GM23338 (cell line): ENCODE results near the gene UPK2.

Experiments used
- CTCF ChIP-seq, 2 experiments: fragments of 200-600 bp in 1 of 2; sonication (generic) in 1 of 2; conservative IDR thresholded peaks; 2 replicates each; pipeline versions ENCODE4 v1.5.1 to v1.6.1; 2016 to 2017; ENCODE audit warnings: antibody characterized with exemption in 2 of 2, low read depth in 2 of 2, mild to moderate bottlenecking in 2 of 2, moderate library complexity in 1 of 2
- POLR2AphosphoS5 ChIP-seq: IDR thresholded peaks from 2 replicates; pipeline ENCODE4 v1.6.1; 2016; ENCODE audit warnings: antibody characterized with exemption, low read depth

DNA sequence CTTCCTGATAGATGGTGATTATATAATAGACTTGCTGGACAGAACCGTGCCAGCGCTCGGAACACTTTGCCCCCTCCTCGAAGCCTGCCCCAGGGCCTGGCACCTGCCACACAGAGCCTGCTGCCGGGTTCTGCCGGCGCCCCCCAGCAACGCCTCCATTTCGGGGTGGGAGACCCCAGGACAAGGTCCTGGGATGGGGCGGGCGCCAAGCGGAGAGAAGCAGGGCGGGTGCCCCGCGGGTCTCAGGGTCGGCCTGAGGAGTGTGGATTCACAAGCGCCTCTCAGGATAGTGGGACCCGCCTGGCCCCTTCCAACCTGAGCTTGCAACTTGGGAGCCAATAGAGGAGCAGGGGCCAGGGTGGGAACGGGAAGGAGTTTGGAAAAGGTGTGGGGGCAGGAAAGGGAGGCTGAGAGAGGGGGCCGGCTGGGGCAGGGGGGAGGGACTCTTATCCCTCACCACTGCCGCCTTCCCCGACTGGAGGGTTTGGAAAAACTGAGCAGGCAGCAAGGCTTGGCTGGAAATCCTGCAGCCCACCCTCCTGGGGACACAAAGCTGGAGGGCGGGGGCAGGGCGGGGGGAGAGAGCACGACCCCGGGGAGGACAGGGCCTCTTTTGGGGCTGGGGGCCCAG lies 27.1 kb upstream of the UPK2 start:
- TF ChIP-seq POLR2AphosphoS5, result 0 out of 2 replicates have a peak, but pooled peaks have one; percentile 21
- no peak for TF ChIP-seq CTCF (conservative IDR thresholded peaks at IDR 0.05; ENCODE audit: low read depth in 2 of 2)
